GM19324 (cell line): ENCODE results near the gene SMYD3.
"Not testable (repeated sequence)": the region's sequence is repeated elsewhere in the genome, so short reads cannot be mapped to it uniquely, and the experiment has no call there.

ENCODE experiments used
- ATAC-seq: cut with Tn5 transposase; IDR thresholded peaks from one replicate; pipeline ENCODE4 v1.9.1; 2021; ENCODE audit warnings: mild to moderate bottlenecking, moderate library complexity; ENCODE audit not compliant: unreplicated experiment, low FRiP score

The SMYD3 gene

DNA sequence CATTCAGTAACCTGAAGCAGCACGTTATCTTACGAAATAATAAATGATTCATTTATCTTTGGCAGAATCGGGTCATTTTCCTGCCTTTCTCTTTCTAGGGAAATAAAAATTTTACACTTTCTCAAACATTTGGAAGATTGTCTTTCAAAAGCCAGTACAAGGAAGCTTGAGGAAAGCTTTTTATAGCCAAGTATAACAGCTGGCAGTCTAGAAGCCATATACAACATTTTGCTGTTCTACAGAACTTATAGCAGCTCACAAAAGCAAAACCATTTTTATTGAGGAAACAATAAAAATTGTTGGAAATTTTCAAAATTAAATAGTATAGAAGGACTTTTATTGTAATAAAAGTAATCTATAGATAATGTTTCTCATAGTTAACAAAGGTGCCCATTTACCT is 448.6 kb downstream of the SMYD3 start:
- ATAC-seq, result no peak

- ATAC-seq, result no peak
These were observed 454.5 kb downstream of the SMYD3 start for GRCh38 chr1:246052603-246053002.

DNA sequence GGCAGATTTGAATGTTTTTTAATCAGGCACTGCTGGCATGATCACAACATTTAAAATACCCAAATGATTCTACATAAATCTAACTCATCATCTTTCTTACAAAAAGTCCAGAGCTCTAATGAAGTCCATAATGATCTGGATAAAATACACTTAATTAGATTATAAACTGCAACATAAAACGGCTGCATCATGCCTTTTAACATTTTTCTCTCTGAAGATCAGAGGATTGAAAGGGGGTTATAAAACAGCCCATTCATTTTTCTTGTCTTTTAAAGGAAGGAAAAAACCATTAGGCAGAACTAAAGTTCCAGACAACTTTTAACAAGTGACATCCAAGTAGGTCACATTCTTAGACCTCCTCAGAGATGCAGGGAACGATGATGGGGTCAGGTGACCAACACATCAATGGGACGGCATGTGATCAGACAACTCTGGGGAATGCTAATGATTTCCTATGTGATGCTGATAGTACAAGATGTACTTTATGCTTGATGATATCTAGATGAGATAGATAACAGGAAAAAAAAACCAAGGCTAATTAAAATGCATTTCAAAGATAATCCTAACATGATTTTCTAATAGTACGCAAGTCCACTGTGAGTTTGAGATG is 455.1 kb downstream of the SMYD3 start:
- ATAC-seq, result no peak

GRCh38 chr1:246048693-246049092 is 458.4 kb downstream of the SMYD3 start:
- no peak for ATAC-seq

GRCh38 chr1:246043556-246043955 is 463.5 kb downstream of the SMYD3 start:
- ATAC-seq, result no peak

DNA sequence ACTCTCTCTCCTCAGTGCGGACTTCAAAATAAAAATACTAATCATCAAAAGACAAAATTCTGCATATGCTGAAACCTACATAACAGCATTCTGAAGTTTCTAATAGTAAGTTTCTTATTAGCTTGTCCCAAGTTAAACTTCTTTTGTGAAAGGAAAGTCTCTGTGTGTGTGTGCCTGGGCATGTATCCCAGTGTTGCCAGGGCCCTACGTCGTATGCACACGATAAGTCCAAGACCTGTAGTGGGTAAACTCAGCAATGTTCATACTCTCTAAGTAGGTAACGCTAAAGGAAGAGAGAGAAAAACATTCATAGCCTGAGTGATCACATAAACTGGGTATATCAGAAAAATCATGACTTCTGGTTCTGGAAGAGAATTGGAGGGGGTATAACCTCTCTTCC is 465.7 kb downstream of the SMYD3 start:
- ATAC-seq, result no peak

GRCh38 chr1:246040200-246040890 is 466.7 kb downstream of the SMYD3 start:
- ATAC-seq, result no peak

- no peak for ATAC-seq
These were observed 467.5 kb downstream of the SMYD3 start for GRCh38 chr1:246039584-246039983.

- no peak for ATAC-seq
These were observed 469.2 kb downstream of the SMYD3 start for GRCh38 chr1:246037832-246038231.

GRCh38 chr1:246036175-246036574 is 470.9 kb downstream of the SMYD3 start:
- no peak for ATAC-seq

DNA sequence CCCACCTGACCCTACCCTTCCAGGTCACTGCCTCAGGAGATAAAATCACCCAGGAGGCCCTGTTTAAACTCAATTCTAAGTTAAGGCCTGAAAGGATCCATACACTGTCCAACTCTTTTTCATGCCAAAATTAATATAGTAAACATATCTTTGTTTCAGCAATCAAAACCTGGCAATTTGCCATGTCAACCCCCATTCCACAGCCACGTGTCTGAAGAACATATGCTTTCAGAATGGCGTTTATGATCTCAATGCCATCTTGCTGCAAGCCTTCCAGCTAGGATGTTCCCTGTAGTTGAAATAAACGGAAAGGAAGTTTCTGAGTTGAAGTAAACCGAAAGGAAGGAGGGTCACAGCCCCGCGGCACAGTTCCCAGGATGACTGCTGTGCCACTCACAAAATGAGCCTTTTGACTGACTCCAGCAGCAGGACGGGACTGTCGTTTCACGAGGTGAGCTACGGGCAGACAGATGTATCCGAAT is 472.0 kb downstream of the SMYD3 start:
- no peak for ATAC-seq

- no peak for ATAC-seq
These were observed 472.4 kb downstream of the SMYD3 start for GRCh38 chr1:246034630-246035029.

DNA sequence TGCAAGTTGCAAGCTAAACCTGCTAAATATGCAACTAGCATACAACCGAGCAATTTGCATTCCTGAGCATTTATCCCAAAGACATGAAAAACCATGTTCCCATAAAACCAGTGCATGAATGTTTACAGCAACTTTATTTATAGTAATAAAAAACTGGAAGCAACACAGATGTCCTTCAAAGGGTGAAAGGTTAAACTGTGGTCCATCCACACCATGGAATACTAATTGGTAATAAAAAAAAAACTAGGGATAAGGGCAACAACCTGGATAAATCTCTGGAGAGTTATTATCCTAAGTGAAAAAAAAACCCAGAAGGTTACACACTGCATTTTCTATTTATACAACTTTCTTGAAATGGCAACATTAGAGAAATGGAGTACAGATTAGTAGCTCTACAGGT is 474.1 kb downstream of the SMYD3 start:
- ATAC-seq, result no peak

- no peak for ATAC-seq
These were observed 475.0 kb downstream of the SMYD3 start for GRCh38 chr1:246032031-246032551.

DNA sequence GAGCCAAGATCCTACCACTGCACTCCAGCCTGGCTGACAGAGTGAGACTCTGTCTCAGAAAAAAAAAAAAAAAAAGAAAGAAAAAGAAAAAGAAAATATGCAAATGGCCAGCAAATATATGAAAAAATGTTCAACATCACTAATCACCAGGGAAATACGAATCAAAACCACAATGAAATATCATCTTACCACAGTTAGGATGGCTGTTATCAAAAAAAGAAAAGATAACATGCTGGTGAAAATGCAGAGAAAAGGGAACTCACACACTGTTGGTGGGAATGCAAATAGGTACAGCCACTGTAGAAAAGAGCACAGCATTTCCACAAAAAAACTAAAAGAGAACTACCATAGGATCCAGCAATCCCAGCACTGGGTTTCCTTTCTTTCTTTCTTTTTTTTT is 477.5 kb downstream of the SMYD3 start:
- no peak for ATAC-seq

GRCh38 chr1:246024118-246024517 is 483.0 kb downstream of the SMYD3 start:
- not testable (repeated sequence) for ATAC-seq

- no peak for ATAC-seq
These were observed 486.7 kb downstream of the SMYD3 start for GRCh38 chr1:246020211-246020954.

DNA sequence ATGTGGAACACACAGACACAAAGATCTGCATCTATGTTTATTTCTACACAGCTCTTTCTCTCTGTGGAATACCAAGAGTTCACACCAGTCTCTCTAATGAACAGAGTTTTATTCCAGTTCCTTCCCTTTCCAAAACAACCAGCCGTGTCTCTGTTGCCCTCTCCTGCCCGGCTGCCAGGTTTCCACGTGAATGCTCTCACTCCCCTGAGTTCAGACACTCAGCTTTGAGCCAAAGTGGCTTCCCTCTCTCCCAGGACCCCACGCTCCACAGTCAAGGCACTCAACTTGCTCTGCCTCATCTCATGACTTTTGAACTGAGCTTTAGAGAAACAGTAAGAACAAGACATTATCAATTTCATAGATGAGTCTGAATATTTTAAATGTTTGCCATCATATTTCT is 488.9 kb downstream of the SMYD3 start:
- no peak for ATAC-seq

DNA sequence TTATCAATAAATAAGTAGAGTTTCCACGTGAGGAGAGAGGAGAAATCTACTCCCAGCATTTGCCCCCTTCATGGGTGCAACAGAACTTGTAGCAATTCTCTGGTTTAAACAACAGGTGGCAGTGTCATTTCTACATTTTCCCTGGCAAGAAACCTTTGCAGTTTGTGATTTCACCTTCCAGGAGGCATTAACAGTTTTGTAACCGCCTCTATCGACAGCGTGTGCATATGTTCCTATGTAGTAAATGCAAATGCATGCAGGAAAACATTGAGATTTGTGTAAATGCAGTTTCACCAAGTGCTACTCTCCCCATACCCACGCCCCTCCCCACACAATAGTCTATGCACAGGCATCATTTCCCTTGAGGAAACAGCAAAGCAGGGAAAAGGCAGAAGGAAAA is 494.7 kb downstream of the SMYD3 start:
- ATAC-seq, result no peak

DNA sequence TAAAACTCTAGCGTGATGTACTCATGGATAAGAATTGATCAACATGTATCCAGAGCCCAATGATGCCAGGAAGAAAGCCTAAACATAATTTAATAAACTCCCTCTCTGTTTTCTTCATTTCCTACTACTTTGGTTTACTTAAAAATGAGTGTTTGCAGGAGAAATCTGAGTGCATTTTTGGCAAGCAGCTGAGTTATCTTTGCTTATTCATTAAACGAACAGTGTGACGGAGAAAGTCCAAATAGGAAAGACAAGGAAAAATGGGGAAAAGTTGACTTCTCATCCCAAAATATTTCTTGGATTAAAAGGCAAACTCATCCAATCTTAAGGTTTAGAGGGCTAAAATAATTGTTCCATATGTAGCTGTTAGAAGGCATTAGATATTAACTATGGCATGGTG is 496.7 kb downstream of the SMYD3 start:
- no peak for ATAC-seq

DNA sequence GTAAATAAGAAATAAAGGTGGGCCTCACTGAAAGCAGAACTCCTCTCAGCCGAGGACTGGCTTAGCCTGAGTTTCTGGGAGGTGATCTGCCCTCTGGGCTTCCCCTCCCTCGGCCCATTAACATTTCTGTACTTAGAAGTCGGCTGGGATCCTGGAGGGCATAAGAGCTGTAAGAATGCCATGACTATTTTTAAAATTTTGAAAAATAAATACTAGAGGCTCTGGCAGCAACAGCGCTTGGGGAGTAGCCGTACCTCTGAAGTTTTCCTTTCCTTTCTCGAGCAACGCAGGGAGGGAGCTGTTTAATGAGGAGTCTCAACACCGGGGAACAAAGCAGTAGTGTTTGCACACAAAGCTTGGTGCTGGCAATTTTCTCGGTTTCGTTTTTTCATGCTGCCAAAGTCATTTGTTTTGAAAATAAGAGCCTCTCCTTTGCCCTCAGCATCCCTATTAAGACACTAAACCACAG is 498.7 kb downstream of the SMYD3 start:
- no peak for ATAC-seq
